ENCODE measurements around the gene LRP6.

Gene LRP6

DNA sequence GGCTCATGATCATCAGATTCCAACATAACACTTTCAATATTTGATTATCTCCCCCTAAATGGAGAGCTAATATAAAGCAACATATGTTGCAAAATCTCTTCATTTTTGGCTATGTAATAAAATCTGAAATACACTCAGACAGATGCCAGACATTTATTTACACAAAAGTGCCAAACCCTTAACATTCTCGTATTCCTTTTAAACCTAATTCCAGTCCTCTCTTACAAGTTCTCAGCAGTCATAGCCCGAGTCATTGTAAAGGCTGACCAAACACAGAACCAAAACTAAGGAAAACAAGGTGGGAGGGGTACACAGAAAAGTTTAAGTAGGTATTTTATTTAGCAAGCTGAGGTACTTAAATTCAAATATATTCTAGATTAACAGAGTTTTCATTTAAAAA is 81.4 kb downstream of the LRP6 start:
- DNase-seq (ENCODE audit: low spot score), result no peak
- TF ChIP-seq, protein P1, sequence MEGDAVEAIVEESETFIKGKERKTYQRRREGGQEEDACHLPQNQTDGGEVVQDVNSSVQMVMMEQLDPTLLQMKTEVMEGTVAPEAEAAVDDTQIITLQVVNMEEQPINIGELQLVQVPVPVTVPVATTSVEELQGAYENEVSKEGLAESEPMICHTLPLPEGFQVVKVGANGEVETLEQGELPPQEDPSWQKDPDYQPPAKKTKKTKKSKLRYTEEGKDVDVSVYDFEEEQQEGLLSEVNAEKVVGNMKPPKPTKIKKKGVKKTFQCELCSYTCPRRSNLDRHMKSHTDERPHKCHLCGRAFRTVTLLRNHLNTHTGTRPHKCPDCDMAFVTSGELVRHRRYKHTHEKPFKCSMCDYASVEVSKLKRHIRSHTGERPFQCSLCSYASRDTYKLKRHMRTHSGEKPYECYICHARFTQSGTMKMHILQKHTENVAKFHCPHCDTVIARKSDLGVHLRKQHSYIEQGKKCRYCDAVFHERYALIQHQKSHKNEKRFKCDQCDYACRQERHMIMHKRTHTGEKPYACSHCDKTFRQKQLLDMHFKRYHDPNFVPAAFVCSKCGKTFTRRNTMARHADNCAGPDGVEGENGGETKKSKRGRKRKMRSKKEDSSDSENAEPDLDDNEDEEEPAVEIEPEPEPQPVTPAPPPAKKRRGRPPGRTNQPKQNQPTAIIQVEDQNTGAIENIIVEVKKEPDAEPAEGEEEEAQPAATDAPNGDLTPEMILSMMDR (IDR thresholded peaks at IDR 0.05; ENCODE audit: borderline replicate concordance, control extremely low read depth, extremely low read depth, insufficient read depth, missing control alignments), result no peak
- in situ Hi-C loops (cut with MboI; ENCODE audit: low sequenced_read_pairs, unreplicated experiment), result no loop called here

DNA sequence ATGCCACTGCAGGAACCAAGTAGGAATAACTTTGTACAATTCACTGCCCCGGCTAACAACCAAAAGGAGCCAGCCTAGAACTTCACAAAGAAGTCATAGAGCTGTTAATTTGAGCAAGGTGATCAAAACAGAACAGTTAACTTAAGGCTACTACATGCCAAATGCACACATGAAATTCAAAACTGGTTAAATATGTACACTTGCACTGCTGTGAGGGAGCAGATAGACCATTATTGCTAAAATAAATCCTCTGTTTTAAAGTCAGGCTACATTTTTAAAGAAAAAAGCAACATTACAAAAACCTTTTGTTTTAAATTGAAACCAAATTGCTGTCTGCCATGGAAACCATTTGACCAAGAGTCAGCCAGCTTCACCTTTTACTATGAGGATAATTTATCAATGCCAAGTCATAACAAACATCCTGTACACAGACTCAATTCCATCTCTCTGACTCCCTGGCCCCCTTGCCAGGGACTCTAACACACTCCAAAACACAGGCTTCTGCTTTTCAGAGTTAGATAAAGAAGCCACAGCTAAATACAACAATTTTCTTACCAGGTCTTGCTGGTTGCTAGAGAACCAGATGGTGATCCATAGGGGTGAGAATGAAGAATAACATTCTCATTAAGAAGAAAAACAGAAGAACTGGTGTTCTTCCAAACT is 84.0 kb downstream of the LRP6 start:
- no peak for DNase-seq (ENCODE audit: low spot score)
- TF ChIP-seq, protein P1 (IDR thresholded peaks at IDR 0.05; ENCODE audit: borderline replicate concordance, control extremely low read depth, extremely low read depth, insufficient read depth, missing control alignments), result no peak
- in situ Hi-C loops (cut with MboI; ENCODE audit: low sequenced_read_pairs, unreplicated experiment), result no loop called here

DNA sequence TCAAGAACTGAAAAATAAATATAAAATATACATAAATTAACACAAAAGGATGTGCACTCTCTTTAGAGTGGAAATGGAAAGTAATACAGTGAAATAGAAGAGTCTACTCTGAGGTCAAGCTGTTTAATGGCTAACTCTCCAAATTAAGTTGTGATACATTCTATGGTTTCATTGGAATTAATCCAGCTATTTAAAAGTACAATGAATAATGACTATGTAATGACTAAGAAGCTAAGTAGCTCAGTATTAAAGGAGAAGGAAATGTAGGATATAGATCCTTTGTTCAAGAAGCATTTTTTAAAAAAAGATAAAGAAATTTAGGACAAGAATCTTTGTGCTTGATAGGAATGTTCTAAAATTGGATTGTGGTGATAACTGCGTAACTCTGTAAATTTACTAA is 85.3 kb downstream of the LRP6 start:
- DNase-seq (ENCODE audit: low spot score), result no peak
- in situ Hi-C loops (cut with MboI; ENCODE audit: low sequenced_read_pairs, unreplicated experiment), result no loop called here
- TF ChIP-seq, protein P1 (IDR thresholded peaks at IDR 0.05; ENCODE audit: borderline replicate concordance, control extremely low read depth, extremely low read depth, insufficient read depth, missing control alignments), result no peak

DNA sequence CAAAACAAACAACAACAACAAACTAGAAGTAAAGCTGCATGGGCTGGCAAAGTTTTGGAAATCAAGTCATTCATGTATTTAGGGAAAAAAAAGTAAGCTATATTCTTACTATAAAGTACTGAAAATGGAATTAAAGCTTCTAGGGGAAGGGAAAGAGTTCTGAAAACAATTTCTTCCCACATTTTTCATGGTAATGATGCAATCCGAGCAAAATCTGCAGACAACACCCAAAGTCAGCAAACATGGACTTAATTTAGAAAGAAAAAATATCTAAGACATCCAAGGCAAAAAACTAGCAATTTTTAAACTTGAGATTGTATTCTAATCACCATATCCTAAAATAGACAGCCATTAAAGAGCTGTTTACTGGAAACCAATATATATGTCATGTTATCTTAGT is 86.3 kb downstream of the LRP6 start:
- TF ChIP-seq, protein P1 (IDR thresholded peaks at IDR 0.05; ENCODE audit: borderline replicate concordance, control extremely low read depth, extremely low read depth, insufficient read depth, missing control alignments), result no peak
- in situ Hi-C loops (cut with MboI; ENCODE audit: low sequenced_read_pairs, unreplicated experiment), result no loop called here
- no peak for DNase-seq (ENCODE audit: low spot score)

DNA sequence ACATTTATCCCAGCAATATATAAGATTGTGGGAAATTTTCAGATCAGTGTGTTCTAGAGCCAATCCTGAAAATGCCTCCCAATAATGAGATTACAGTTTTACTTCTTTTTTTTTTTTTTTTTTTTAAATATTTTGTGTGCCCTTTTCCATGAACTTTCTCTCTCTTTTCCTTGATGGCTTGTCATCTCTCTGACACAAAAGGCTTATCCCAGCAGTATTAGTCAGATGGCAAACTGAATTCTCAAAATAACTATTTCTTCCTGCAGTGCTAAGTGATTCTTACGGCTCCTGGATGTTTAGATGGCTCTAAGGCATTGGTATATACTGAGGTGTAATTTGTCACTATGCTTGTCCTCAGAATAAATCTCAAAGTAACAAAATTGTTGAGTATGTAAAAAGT is 86.7 kb downstream of the LRP6 start:
- in situ Hi-C loops (cut with MboI; ENCODE audit: low sequenced_read_pairs, unreplicated experiment), result no loop called here
- DNase-seq (ENCODE audit: low spot score), result no peak
- TF ChIP-seq, protein P1 (IDR thresholded peaks at IDR 0.05; ENCODE audit: borderline replicate concordance, control extremely low read depth, extremely low read depth, insufficient read depth, missing control alignments), result no peak

DNA sequence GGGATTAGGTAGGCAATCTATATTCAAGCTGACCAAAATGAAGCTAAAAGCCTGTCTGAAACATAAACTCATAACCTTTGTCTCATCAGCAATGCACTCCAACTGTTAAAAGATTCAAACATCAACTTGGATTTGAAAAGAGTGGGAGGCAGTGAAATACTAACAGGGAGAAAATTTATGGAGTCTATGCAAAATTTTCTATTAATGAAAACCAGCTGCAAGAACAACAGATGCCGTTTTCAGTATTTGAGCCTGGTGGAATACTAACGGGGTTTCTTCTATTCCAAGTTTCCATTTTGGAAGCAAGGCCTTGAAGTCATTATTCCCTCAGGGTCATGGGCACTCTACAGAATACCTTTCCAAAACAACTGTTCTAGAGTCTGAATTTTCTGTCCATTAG is 88.3 kb downstream of the LRP6 start:
- TF ChIP-seq, protein P1 (IDR thresholded peaks at IDR 0.05; ENCODE audit: borderline replicate concordance, control extremely low read depth, extremely low read depth, insufficient read depth, missing control alignments), result no peak
- no peak for DNase-seq (ENCODE audit: low spot score)
- in situ Hi-C loops (cut with MboI; ENCODE audit: low sequenced_read_pairs, unreplicated experiment), result no loop called here
